Eye (tissue), 1 donor: ENCODE data around the gene FST.

Experiments
- DNase-seq: peaks from one replicate; pipeline ENCODE4 v3.0.0-alpha.2; 2015

FST gene

DNA sequence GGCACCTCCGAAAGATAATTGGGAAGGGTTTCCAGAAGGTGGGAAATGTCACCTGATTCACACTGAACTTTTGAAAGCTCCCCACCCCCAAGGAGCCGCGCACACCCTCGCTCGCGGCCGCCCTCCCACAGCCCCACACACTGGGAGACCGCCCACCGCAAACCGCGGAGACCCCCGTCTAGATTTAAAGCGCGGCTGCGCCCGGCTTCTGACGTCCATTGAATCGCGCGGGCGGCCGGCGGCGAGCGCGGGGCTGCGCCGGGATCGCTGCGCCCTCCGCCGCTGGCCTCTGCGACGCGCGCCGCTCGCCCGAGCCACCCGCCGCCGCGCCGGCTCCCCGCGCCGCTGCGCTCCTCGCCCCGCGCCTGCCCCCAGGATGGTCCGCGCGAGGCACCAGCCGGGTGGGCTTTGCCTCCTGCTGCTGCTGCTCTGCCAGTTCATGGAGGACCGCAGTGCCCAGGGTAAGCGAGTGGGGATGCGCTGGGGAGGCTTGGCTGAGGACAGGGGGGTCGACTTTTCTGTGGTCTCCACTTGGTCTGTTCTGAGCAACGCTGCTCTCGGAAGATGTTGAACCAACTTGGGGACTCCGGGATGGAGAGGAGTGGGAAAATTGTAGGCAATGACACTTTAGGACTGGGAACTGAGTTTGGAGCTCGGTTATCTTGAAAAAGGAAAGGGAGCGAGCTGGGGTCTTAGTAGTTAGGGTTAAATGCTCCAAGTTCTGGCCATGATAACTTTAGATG, at the start of gene FST:
TSS of gene FST (plus strand) at position 214 of the 743 bp plus-strand sequence. CDS start at position 377, 163 bp downstream.
- DNase-seq: peak; percentile 78

- DNase-seq: no peak
These were observed 48.8 kb upstream of the FST start for GRCh38 chr5:53431665-53432064.

DNA sequence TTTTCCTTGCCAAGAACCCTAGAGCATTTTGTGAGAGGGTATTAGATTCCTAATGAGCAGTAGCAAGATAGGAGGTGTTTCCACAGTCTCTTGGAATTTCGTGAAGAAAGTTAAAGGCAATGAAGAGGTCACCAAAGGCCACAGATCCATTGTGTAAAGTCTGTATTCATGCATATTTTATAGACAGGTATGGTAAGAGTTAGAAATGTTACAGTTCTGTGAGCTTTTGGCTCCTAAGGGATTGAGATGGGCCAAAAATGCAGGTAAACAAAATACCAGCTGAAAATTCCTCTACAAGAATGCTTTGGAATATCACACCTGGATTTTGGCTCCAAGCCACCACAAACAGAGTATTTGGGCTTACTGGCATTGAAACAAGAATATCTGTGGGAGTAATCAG, 47.4 kb upstream of the FST start:
- DNase-seq: no peak

- DNase-seq: no peak
These were observed 45.9 kb upstream of the FST start for GRCh38 chr5:53434541-53434940.

DNA sequence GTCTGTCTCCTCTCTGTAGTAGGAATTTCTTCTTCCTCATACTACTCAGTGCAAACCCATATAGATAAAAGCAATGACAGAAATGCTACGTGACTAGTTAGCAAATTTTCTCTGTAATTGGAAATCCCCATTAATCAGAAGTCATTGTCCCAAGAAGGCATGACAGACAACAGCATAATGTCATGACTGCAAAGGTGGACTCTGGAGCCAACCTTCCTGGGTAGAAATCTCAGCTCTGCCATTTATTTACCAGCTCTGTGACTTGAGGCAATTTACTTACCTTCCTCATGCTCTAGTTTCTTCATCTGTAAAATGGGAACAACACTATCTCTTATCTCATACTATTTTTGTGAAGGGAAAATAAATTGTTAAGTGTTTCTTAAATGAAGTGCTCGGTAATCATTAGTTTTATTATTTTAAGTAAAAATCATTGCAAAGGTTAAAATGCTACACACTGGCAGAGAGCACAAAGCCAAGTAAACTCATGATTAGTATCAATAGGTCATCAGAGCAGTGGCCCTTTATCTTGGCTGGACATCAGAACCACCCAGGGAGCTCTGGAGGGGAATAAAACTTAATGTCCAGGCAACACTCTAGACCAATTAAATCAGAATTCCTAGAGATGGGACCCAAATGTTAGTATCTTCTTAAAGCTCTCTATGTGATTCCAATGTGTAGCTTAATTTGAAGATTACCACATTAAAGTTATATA, 43.8 kb upstream of the FST start:
- no peak for DNase-seq

DNA sequence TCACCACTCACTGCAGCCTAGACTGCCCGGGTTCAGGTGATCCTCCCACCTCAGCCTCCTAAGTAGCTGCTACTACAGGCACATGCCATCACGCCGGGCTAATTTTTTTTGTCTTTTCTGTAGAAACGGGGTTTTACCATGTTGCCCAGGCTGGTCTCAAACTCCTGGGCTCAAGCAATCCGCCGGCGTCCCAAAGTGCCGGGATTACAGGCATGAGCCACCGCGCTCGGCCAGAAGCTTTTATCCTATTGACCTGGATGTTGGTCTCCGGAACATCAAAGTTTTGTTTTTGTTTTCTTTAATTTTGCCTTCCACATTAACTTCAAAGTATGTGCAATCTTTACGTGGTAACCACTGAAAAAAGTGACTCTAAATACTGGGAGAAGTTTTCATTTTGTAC, 42.4 kb upstream of the FST start:
- no peak for DNase-seq

DNA sequence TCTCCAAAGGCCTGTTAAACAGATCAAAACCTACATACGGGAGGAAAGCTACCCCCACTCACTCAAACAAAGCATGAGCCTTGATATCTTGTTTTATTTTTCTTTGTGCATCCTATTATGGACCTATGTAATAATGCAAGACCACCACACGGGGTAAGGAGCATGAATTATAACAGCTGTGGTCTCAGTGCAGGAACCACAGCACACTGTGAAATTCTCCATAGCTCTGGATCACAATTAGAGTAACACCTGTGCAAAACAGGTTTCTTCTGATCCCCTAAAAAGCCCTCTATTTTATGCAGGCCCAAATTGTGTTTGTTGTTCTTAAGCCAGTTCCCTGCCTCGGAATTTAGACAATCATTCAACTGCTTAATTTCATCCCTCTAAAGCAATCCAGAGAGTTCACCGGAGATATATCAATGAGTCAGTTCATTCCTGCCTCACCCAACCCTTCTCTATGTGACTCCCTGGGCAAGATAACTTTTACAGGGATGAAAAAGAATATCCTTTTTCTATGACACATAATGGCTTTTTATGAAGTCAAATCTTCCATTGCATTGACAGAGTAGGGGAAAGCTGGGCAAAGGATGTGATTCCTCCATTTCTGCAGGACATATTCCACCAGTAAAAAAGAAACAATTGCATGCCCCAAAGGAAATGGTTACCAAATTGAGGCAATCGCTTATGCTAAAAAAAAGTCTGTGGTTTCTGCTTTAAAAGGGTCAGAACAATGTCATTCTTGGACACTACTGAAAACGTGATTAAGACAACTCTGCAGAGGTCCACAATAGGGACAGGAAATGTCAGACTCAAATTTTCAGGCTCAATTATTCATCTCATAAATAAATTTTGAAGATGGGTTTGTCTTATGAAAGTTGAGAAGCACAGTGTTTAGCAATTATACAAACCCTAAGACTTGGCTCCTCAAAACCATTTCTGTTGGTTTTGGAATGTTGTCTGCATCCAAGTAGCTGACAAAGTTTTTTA, 41.6 kb upstream of the FST start:
- no peak for DNase-seq

- no peak for DNase-seq
These were observed 37.5 kb upstream of the FST start for GRCh38 chr5:53442961-53443360.

DNA sequence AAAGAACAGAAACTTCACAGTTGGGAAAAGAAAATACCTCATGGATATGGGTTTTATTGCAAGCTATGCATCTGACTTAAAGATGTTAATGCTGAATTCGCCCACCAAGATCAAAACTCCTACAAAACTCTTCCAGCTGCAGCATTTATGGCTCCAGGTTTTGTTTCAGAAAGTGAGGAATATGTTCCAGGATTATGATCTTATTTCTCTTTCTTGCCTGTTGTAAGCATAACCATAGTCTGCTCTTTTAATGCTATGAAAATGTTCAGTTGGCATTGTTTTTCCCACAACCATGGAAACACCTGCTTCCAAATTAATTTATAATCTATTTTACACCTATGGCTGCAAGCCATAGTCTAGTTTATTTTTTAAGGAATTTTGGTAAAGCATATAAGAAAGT, 34.9 kb upstream of the FST start:
- no peak for DNase-seq

- DNase-seq: no peak
These were observed 33.5 kb upstream of the FST start for GRCh38 chr5:53446908-53447307.

DNA sequence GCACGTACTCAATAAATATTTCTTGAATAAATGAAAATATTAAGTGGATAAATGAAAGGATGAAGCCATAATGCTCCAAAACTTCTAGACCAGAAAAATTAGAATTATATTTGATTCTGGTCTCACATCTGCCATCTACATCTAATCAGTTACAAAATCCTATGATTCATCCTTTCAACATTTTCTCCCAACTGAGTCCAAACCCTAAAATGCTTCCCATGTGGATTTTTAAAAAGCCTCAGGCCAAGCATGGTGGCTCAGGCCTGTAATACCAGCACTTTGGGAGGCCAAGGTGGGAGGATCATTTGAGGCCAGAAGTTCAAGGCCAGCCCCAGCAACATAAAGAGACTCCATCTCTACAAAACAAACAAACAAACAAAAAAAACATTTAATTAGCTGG, 31.6 kb upstream of the FST start:
- DNase-seq: no peak

GRCh38 chr5:53453898-53454718, 26.3 kb upstream of the FST start:
- no peak for DNase-seq

DNA sequence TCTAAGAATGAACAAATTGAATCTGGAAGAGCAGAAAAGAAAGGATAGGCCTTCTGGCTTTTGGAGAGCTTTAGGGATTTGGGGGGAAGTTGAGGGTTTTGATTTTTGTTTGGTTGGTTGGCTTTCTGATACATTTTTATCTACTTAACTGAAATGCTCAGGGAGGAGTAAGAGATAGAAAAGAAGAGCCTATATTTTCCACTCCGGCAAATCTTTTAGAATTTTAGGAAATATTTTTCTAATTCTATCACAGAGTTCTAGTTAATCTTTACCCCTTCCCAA, 25.8 kb upstream of the FST start:
- no peak for DNase-seq

- DNase-seq: no peak
These were observed 24.1 kb upstream of the FST start for GRCh38 chr5:53456366-53456765.

DNA sequence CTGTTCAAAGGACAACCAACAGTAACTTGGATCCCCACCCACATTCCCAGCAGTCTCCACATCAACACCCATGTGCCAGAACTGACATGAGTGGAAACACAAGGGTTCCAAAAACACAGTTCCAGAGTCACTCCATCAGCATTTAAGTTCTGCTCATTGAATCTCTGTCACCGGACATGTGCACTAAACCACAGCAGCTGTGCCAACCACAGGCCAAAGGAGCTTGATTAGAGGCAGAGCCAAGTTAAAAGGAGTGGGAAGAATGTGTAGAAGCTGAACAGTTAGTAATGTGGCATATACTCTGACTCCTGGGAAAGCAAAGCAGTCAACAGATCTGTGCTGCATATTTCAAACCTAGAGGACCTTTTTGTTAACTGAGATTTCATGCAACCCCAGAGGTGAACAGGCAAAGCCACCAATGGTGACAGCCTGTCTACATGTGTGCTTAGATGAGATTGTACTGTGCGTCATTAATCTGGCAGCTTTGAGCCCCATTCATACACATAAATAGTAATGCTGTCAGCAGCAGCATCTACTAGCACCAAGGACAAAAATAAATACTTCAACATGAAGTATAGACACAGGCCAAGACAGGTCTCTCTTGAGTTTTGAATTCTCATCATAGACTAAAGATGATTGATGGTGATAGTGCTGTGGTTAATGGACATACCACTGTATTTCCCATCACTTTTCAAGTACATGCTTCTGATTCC, 16.4 kb upstream of the FST start:
- no peak for DNase-seq

DNA sequence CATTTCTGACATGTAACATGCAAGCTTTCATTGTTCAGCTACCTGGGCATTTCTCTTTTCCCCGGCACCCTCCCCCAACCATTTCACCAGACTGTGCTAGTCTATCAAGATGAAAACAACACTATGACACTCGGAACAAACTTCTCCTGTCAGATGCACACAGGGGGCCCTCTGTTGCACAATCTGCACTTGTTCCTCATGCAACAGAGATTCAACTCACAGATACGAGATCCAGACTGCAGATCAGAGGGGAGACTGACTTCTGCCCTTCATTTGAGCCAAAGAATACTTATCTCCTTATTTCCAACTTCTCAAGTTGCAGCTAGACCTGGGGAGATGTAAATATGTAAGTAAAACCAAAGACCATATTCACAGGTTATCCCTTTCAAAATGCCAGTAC, 15.7 kb upstream of the FST start:
- no peak for DNase-seq

- no peak for DNase-seq
These were observed 10.3 kb upstream of the FST start for GRCh38 chr5:53469946-53470687.

DNA sequence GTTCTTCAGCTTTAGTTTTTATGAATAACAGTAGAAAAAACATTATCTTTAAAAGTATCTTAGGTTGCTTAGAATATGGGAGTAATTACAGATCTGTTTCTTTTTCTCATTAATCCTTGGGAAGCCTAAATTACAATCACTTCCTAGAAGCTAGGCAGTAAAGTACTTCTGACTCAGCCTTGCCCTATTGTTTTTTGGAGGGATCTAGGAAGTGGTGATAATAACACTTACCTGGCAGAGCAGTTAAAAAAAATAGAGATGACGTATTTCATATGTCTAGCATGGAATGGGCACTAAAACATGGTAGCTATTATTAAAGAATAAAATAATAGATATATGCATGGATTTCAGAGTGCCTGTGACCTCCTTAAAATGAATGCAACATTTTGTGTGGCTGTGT, 8.2 kb upstream of the FST start:
- DNase-seq: no peak

DNA sequence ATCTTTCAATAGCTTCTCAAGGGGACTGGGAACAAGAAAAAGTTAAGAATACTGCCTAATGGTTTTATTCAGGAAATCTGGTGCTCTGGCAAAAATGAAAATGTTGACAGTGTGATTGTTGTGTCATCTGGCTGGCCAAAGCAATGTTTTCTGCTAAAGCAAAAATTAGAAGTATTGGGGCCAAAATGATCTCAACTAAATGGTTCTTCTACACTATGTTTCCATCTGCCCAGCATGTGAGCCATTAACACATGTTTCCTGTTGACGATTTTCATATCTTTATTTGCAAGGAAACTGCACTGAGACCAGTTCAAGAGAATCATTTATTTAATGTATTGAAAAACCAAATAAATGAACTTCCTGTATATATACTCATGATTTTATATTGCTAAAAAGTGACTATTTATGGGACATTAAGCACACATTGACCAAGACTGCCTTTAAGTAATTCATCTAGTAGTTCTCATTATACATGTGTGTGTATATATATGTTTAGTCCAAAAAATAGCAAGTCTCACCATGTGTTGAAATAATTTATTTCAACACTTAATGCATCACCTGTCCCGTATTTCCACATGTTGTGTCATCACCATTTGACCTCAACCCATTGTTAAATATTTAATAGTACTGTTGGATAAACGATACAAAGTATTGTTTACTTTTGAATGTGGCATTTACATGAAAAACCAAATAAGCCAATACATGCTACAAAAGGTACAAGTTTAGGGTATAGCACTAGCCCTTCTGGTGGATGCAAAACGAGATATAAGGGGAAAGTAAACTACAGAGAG, 7.5 kb upstream of the FST start:
- no peak for DNase-seq

- no peak for DNase-seq
These were observed 6.8 kb upstream of the FST start for GRCh38 chr5:53473633-53474032.
